Activated naive CD4-positive, alpha-beta T cell treated with anti-CD3 and anti-CD28 coated beads, Interleukin-2, amount 10 ng/mL, durations not matched to agents 7 days and 5 days (primary cell): ENCODE measurements around the gene INMT.

ENCODE experiments used
- CTCF ChIA-PET: fragments of 350-600 bp; sonication (Branson Sonifier 250); formaldehyde crosslinking; loops from one replicate; lab custom pipeline; 2021; ENCODE audit warnings: antibody characterized with exemption; lab: Charles Lee
- DNase-seq: peaks from one replicate; pipeline ENCODE4 v3.0.0-alpha.2; 2020
- H3K27ac Mint-ChIP-seq: one replicate; pipeline ENCODE4 v1.8.0; 2021; ENCODE audit warnings: mild to moderate bottlenecking, moderate library complexity, mixed read lengths
- H3K27me3 Mint-ChIP-seq: one replicate; pipeline ENCODE4 v1.8.0; 2021; ENCODE audit warnings: mild to moderate bottlenecking, mixed read lengths
- H3K36me3 Mint-ChIP-seq: one replicate; pipeline ENCODE4 v1.8.0; 2021; ENCODE audit warnings: mixed read lengths
- H3K4me1 Mint-ChIP-seq: one replicate; pipeline ENCODE4 v1.8.0; 2021; ENCODE audit warnings: mixed read lengths
- H3K4me3 Mint-ChIP-seq: one replicate; pipeline ENCODE4 v1.8.0; 2021; ENCODE audit warnings: mild to moderate bottlenecking, moderate library complexity, mixed read lengths
- H3K9me3 Mint-ChIP-seq: one replicate; pipeline ENCODE4 v1.8.0; 2021; ENCODE audit warnings: mixed read lengths

The INMT gene

DNA sequence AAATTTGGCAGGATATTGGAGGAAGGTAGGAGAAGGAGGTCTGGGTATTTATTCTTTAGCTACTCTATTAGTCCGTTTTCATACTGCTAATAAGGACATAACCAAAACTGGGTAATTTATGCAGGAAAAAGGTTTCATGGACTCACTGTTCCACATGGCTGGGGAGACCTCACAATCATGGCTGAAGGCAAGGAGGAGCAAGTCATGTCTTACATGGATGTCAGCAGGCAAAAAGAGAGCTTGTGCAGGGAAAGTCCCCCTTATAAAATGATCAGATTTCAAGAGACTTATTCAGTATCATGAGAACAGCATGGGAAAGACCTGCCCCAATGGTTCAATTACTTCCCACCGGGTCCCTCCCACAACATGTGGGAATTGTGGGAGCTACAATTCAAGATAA is 1.9 kb upstream of the INMT start:
- CTCF ChIA-PET: interaction anchor here (0.9 kb wide), 1 partner anchor 48 kb away, joined by 3 read pairs; no protein-coding TSS in a partner anchor
- no peaks in the 10 kb centered on the region for H3K4me1 Mint-ChIP-seq
- H3K27ac Mint-ChIP-seq: no peak overlapping the region
- no peaks in the 10 kb centered on the region for H3K9me3 Mint-ChIP-seq
- no peaks in the 10 kb centered on the region for H3K36me3 Mint-ChIP-seq
- no peak overlapping the region for H3K4me3 Mint-ChIP-seq
- no peak for DNase-seq
- H3K27me3 Mint-ChIP-seq: peaks cover 16% of the 10 kb centered on the region

DNA sequence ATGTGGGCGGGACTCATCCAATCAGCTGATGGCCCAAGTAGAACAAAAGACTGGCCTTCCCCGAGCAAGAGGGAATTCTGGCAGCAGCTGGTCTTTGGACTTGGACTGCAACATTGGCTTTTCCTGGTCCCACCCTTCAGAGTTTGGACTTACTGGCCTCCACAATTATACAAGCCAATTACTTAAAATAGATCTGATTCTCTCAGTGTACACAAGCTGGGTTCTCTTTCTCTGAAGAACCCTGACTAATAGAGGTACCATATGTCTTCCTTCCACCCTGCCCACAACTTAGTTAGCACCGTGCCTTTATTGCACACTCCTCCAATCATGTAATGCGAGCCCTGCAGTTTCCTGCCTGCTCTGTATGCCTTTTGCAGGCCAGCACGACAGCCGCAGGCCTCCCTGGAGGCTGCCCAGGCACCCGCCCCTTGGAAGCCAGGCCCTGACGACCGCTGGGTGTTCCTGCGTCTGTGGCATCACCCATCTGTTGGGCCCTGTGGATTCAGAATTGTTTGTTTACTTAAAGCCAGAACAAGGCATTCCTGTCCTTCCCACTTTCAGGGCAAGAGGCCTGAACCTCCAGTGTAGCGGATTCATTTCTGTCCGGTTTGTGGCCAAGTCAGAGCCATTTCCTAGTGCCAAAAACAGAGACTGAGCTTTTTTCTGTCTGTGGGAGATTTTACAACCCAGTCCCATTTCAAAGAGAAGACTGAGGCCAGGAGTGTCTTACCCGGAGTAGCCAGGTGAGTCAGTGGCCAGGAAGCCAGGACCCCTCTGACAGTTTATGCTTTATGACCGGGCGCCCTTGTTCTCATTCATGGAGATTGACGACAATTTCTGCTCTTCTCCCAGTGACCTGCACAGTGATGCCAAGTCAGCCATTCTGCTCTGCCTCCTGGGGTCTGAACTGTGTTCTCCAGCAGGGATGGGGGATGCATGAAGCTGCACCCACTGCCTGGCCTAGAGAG is 968 bp upstream of the INMT start:
- H3K36me3 Mint-ChIP-seq: no peaks in the 10 kb centered on the region
- no peak overlapping the region for H3K4me3 Mint-ChIP-seq
- DNase-seq: no peak
- CTCF ChIA-PET: interaction anchor here (0.9 kb wide), 1 partner anchor 49 kb away, joined by 3 read pairs; no protein-coding TSS in a partner anchor
- no peaks in the 10 kb centered on the region for H3K9me3 Mint-ChIP-seq
- H3K27ac Mint-ChIP-seq: no peak overlapping the region
- H3K4me1 Mint-ChIP-seq: no peaks in the 10 kb centered on the region
- peaks cover 16% of the 10 kb centered on the region for H3K27me3 Mint-ChIP-seq

- Mint-ChIP-seq H3K4me3 (no peak overlapping the region), H3K27ac (no peak overlapping the region), H3K4me1 (no peaks in the 10 kb centered on the region), H3K36me3 (no peaks in the 10 kb centered on the region), H3K9me3 (no peaks in the 10 kb centered on the region), H3K27me3 (peaks cover 18% of the 10 kb centered on the region)
- CTCF ChIA-PET: no interaction called here
- no peak for DNase-seq
Measured at GRCh38 chr7:30752484-30752883, 549 bp downstream of the INMT start.

DNA sequence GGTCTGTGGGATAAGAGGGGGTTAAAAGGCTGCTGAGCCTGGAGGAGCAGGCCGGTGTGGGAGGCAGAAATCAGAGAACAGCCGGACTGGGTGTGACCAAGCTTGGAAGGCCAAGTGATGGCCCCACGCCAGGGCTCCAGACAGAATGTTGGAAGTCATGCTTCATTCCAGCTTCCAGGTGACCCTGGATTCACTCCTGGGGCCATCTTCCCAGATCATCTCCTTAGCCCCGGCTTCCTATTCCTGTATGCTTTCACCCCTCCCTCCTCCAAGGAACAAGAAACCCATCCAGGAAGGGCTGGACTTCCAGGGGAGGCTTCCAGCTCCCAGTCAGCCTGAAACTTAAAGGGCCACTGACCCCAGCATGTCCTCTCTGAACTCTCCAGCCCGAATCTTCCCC is 1.0 kb downstream of the INMT start:
- CTCF ChIA-PET: no interaction called here

GRCh38 chr7:30754315-30754877 is 2.5 kb downstream of the INMT start:
- peaks cover 19% of the 10 kb centered on the region for H3K27me3 Mint-ChIP-seq
- no peaks in the 10 kb centered on the region for H3K36me3 Mint-ChIP-seq
- DNase-seq: no peak
- no peak overlapping the region for H3K4me3 Mint-ChIP-seq
- H3K4me1 Mint-ChIP-seq: no peaks in the 10 kb centered on the region
- H3K27ac Mint-ChIP-seq: no peak overlapping the region
- H3K9me3 Mint-ChIP-seq: no peaks in the 10 kb centered on the region
- CTCF ChIA-PET: no interaction called here

More for the DNA sequence above, 1.0 kb downstream of the INMT start:
- Mint-ChIP-seq H3K27me3 (peaks cover 20% of the 10 kb centered on the region), H3K36me3 (no peaks in the 10 kb centered on the region), H3K27ac (no peak overlapping the region), H3K4me1 (no peaks in the 10 kb centered on the region), H3K9me3 (no peaks in the 10 kb centered on the region), H3K4me3 (no peak overlapping the region)
- no peak for DNase-seq

DNA sequence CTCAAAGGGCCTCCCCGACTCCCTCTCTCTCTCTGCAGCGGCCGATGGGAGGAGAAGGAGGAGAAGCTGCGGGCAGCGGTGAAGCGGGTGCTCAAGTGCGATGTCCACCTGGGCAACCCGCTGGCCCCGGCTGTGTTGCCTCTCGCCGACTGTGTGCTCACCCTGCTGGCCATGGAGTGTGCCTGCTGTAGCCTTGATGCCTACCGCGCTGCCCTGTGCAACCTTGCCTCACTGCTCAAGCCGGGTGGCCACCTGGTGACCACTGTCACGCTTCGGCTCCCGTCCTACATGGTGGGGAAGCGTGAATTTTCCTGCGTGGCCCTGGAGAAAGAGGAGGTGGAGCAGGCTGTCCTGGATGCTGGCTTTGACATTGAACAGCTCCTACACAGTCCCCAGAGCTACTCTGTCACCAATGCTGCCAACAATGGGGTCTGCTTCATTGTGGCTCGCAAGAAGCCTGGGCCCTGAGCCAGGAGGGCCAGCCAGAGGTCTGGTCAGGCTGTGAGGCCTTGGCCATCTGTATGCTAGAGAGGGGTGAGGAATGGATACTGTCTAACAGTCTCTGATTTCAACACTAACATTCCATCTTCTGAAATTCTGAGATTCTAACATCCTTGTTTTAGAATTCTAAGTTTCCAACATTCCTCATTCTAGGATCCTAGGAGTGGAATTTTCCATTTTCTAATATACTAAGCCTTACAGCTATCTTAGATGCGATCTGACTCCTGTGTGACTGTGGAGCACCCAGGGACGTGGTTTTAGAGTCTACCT is 3.6 kb downstream of the INMT start:
- H3K27ac Mint-ChIP-seq: no peak overlapping the region
- H3K27me3 Mint-ChIP-seq: peaks cover 23% of the 10 kb centered on the region
- CTCF ChIA-PET: no interaction called here
- DNase-seq: no peak
- H3K9me3 Mint-ChIP-seq: no peaks in the 10 kb centered on the region
- H3K4me3 Mint-ChIP-seq: no peak overlapping the region
- no peaks in the 10 kb centered on the region for H3K4me1 Mint-ChIP-seq
- no peaks in the 10 kb centered on the region for H3K36me3 Mint-ChIP-seq

- H3K36me3 Mint-ChIP-seq: no peaks in the 10 kb centered on the region
- no peaks in the 10 kb centered on the region for H3K9me3 Mint-ChIP-seq
- H3K27me3 Mint-ChIP-seq: peaks cover 17% of the 10 kb centered on the region
- DNase-seq: no peak
- H3K4me3 Mint-ChIP-seq: no peak overlapping the region
- CTCF ChIA-PET: no interaction called here
- no peak overlapping the region for H3K27ac Mint-ChIP-seq
- H3K4me1 Mint-ChIP-seq: no peaks in the 10 kb centered on the region
Measured at GRCh38 chr7:30757342-30757692, 5.4 kb downstream of the INMT start.

DNA sequence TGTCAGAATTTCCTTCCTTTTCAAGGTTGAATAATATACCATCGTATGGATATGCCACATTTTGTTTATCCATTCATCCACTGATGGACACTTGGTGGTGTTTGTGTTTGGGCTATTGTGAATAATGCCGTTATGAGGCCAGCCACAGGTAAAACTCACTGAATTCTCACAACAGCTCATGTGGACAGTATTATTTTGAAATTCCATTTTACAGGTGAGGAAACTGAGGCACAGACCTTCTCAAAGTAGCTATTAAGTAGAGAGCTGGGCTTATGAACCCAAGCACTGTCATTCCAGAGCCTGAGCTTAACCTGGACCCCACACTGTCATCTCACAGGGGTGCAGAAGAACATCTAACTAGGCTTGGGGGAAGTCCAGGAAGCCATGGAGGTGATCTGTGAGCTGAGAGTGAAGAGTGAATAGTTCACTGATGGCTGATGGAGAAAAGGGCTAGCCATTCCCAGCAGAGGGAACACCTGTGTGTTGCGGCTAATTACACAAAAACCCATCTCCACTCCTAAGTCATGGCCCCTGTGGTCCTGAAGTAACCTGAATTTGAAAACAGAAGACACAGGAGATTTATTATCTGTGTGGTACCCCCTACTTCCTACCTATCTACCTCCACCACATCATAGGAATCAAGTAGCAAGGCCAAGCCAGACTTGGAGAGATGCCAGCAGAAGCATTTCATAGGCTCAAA is 8.7 kb downstream of the INMT start:
- CTCF ChIA-PET: no interaction called here
- no peaks in the 10 kb centered on the region for H3K9me3 Mint-ChIP-seq

DNA sequence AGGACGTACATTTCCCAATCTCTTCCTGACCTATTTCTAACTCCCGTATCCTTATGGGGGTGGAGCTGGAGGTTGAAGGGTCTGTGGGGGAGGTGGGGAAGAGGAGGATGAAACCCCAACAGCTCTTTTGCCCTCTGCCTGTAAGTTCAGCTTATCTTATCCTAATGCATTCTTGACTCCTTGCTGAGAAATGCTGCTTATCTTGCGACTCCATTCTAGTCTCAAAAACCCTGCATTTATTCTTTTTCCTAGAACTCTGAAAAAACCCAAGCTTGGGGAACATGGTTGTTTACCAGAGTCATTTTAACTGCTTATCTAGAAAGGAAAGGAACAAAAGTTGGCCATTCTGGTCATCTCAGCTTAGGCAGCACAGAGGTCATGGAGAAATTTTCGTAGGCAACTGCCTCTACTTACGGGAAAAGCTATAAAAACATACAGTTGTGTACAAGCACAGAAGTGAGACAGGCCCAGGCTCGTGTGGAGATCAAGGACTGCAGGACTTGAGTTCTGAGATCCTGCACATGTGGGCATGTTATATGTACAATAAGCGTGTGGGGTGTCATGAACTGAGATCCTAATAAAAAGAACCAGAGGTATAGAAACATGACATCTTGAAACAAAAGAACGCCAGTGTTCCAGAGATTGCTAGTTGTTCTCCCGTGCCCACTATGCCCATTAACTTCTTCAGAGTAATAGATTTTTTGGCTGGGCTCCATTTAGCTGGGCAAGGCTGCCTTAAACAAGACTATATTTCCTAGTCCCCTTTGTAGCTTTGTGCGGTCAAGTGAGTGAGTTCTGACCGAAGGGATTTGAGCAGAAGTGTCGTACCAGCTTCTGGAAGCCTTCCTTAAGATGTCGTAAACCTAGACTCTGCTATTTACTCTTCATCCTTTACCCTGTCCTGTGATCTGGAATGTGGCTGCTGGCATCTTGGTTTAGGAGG is 9.6 kb downstream of the INMT start:
- H3K27me3 Mint-ChIP-seq: peaks cover 29% of the 10 kb centered on the region
- no peak overlapping the region for H3K27ac Mint-ChIP-seq

More for the DNA sequence above, 8.7 kb downstream of the INMT start:
- peaks cover 27% of the 10 kb centered on the region for H3K27me3 Mint-ChIP-seq
- H3K27ac Mint-ChIP-seq: no peak overlapping the region
- H3K36me3 Mint-ChIP-seq: no peaks in the 10 kb centered on the region
- H3K4me1 Mint-ChIP-seq: no peaks in the 10 kb centered on the region
- DNase-seq: no peak
- no peak overlapping the region for H3K4me3 Mint-ChIP-seq

DNA sequence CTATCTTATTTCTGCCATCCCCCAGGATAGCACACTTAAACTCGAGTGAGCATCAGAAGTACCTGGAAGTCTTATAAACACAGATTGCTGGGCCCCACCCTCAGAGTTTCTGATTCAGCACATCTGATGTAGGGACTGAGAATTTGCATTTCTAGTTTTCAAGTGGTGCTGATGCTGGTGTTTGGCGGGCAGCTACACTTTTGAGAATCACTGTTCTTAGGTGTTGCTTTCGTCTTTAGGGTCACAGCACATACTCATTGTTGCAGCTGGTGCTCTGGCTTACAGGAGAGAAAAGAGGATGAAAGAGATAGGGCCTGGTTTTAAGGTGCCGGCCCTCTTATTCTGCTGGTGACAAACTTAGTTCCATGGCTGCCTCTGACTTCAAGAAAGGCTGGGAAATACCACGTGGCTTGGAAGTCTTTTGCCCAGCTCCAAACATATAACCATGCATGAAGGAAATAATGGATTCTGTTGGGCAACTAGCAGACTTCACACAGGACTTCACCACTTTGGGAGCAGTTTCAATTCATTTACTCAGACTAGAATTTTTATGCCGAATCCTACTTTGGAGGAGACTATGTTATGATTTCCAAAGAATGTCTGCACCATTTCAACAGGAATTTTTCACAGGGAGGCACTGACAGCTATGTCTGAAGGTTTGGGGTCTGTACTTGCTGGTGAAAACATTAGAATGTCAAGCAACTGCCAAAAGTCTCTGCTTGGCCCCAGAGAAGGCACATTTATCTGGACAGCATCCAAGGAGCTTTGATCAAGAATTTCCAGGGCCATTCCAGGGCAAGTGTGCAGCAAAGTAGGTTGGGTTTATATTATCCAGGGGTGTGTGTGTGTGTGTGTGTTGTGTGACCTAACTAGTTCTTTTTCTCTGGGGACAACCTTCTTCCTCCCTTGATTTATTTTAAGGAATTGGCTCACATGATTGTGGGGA is 12.4 kb downstream of the INMT start:
- Mint-ChIP-seq H3K36me3 (no peaks in the 10 kb centered on the region), H3K9me3 (no peaks in the 10 kb centered on the region), H3K27me3 (peaks cover 31% of the 10 kb centered on the region), H3K4me1 (no peaks in the 10 kb centered on the region), H3K27ac (no peak overlapping the region), H3K4me3 (no peak overlapping the region)
- CTCF ChIA-PET: interaction anchor here (0.7 to 1.1 kb wide), 2 partner anchors 16 to 76 kb away, joined by 3 read pairs; no protein-coding TSS in a partner anchor
- DNase-seq: no peak

More for the DNA sequence above, 9.6 kb downstream of the INMT start:
- H3K4me3 Mint-ChIP-seq: no peak overlapping the region
- no peaks in the 10 kb centered on the region for H3K4me1 Mint-ChIP-seq
- CTCF ChIA-PET: no interaction called here
- DNase-seq: no peak
- H3K36me3 Mint-ChIP-seq: no peaks in the 10 kb centered on the region
- H3K9me3 Mint-ChIP-seq: no peaks in the 10 kb centered on the region

DNA sequence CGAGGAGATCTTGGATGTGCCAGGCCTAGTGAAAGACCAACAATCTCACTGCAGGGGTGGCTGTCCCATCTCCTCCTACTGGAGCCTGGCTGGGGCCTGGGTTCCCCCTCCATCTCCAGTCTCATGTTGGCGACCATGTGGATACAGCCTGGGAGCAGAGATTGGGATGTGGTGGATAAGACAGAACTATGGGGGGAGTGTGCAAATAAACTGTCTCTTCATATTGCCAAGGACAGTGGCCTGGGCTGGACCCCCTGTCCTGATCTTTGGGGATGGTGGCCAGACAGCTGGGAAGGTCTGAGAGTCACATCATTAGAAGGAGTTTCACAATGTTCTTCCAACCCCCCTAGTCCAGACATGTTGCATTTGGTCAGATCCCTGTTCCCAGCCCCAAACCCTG is 13.5 kb downstream of the INMT start:
- no peak for DNase-seq
- Mint-ChIP-seq H3K27ac (no peak overlapping the region), H3K4me1 (peaks cover 2% of the 10 kb centered on the region), H3K4me3 (no peak overlapping the region), H3K36me3 (no peaks in the 10 kb centered on the region), H3K9me3 (no peaks in the 10 kb centered on the region), H3K27me3 (peaks cover 26% of the 10 kb centered on the region)
- CTCF ChIA-PET: interaction anchor here (1.1 kb wide), 1 partner anchor 77 kb away, joined by 3 read pairs; no protein-coding TSS in a partner anchor

DNA sequence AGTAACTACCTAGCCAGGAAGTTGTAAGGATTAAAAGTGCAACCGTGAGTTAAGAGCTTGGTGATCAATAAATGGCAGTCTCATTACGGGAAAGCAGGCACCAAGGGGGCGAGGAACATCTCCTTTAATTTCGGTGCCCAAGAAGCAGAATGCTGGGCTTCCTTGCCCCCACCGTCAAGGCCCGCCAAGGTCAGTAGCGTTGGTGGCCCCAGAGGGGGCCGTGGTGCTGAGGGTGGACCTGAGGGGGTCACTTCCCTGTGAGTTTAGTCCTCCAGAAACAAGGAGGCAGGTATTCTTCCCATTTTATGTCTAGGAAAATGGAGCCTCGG is 18.9 kb downstream of the INMT start:
- Mint-ChIP-seq H3K27ac (no peak overlapping the region), H3K4me3 (peak overlapping the region; percentile 80), H3K27me3 (peaks cover 12% of the 10 kb centered on the region), H3K36me3 (no peaks in the 10 kb centered on the region), H3K4me1 (peaks cover 11% of the 10 kb centered on the region), H3K9me3 (no peaks in the 10 kb centered on the region)
- no peak for DNase-seq
- CTCF ChIA-PET: interaction anchor here (0.7 kb wide), 1 partner anchor 31 kb away, joined by 3 read pairs; no protein-coding TSS in a partner anchor
